Type B pancreatic cell (in vitro differentiated cells): Measurements from ENCODE around the gene C22orf39. TPM values are rescaled to one million over a fixed set of nuclear protein-coding genes. Genes with fewer than 3 reads are reported as not detected.
"Not testable (repeated sequence)": the region's sequence is repeated elsewhere in the genome, so short reads cannot be mapped to it uniquely, and the experiment has no call there.

Experiments
- DNase-seq: peaks from one replicate; pipeline ENCODE4 v3.0.0; 2021; ENCODE audit warnings: mixed read lengths; ENCODE audit not compliant: unreplicated experiment; ENCODE audit errors: extremely low spot score
- H3K27ac Mint-ChIP-seq: 2 replicates; pipeline ENCODE4 v1.8.0; 2021; ENCODE audit warnings: mild to moderate bottlenecking, mixed read lengths
- H3K27me3 Mint-ChIP-seq: 2 replicates; pipeline ENCODE4 v1.8.0; 2021; ENCODE audit warnings: mixed read lengths
- H3K36me3 Mint-ChIP-seq: 2 replicates; pipeline ENCODE4 v1.8.0; 2021; ENCODE audit warnings: mixed read lengths
- H3K4me1 Mint-ChIP-seq: one replicate; pipeline ENCODE4 v1.8.0; 2021; ENCODE audit warnings: mixed read lengths; ENCODE audit not compliant: unreplicated experiment
- H3K4me3 Mint-ChIP-seq: 2 replicates; pipeline ENCODE4 v1.8.0; 2021; ENCODE audit warnings: mild to moderate bottlenecking, mixed read lengths
- H3K9me3 Mint-ChIP-seq: 2 replicates; pipeline ENCODE4 v1.8.0; 2021; ENCODE audit warnings: mixed read lengths
- total RNA-seq: library from RNA; stranded (reverse); gene quantifications from 2 replicates; pipeline ENCODE4 v1.2.1, GENCODE V29; 2021; ENCODE audit warnings: low replicate concordance
- TF ChIP-seq, protein P1 (sequence below): fragments of 200-600 bp; sonication (generic); conservative IDR thresholded peaks from 2 replicates; pipeline ENCODE4 v1.5.0; 2021; ENCODE audit warnings: antibody characterized with exemption, mild to moderate bottlenecking

The C22orf39 gene
- total RNA-seq, 1 donor from 2014 or later = 30.3 TPM

DNA sequence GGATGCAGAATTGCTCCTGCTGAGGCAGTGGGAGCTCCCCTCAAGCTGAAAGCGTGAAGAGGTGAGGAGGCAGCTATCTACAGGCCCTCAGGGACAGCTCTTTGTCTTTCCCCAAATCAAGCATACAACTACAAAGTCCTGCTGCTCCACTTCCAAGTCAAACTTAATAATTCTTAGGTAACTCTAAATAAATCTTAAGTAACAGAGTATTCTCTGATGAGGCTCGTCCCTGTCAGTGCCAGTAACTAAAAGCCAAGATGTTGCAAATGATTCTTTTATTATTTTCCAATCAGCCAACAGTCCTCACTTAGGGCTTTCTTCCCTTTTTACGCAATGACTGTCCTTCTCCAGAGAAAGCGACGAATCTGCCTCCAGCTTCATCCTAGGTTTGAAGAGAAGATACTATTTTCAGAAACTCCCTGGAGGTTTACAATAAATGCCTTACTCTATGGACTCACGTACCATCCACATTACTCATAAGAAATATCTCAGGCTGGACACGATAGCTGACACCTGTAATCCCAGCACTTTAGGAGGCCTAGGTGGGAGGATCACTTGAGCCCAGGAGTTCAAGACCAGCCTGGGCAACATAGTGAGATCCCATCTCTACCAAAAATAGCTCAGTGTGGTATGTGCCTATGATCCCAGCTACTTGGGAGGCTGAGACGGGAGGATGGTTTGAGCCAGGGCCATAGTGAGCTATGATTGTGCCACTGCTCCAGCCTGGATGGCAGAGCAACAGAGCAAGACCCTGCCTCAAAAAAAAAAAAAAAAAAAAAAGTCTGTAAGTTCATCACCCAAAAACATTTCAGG, 3.1 kb upstream of the C22orf39 start:
- H3K27ac Mint-ChIP-seq = no peak overlapping the region
- peaks cover 15% of the 10 kb centered on the region for H3K4me1 Mint-ChIP-seq
- TF ChIP-seq, protein P1, sequence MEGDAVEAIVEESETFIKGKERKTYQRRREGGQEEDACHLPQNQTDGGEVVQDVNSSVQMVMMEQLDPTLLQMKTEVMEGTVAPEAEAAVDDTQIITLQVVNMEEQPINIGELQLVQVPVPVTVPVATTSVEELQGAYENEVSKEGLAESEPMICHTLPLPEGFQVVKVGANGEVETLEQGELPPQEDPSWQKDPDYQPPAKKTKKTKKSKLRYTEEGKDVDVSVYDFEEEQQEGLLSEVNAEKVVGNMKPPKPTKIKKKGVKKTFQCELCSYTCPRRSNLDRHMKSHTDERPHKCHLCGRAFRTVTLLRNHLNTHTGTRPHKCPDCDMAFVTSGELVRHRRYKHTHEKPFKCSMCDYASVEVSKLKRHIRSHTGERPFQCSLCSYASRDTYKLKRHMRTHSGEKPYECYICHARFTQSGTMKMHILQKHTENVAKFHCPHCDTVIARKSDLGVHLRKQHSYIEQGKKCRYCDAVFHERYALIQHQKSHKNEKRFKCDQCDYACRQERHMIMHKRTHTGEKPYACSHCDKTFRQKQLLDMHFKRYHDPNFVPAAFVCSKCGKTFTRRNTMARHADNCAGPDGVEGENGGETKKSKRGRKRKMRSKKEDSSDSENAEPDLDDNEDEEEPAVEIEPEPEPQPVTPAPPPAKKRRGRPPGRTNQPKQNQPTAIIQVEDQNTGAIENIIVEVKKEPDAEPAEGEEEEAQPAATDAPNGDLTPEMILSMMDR = no peak
- DNase-seq = no peak
- peaks cover 21% of the 10 kb centered on the region for H3K36me3 Mint-ChIP-seq
- H3K4me3 Mint-ChIP-seq = no peak overlapping the region
- H3K27me3 Mint-ChIP-seq = no peaks in the 10 kb centered on the region
- no peaks in the 10 kb centered on the region for H3K9me3 Mint-ChIP-seq

DNA sequence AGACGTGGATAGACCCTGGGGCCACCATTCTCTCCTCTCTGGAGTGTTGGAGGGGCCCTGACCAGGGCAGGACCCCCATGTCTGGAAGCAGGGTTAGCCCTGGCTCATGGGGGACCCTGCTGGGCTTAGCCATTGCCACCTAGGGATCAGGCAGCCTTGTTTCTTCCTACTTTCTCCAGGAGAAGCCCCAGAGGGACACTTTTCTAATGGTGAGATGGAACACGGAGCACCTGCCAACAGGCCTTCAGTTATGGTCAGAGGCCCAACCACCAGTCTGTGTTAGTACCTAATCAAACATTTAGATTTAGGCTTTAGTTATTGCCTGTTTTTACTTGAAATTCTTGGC, 1.9 kb upstream of the C22orf39 start:
- no peak overlapping the region for H3K27ac Mint-ChIP-seq
- H3K27me3 Mint-ChIP-seq = no peaks in the 10 kb centered on the region
- H3K36me3 Mint-ChIP-seq = peaks cover 14% of the 10 kb centered on the region
- no peaks in the 10 kb centered on the region for H3K9me3 Mint-ChIP-seq
- TF ChIP-seq, protein P1 = no peak
- DNase-seq = no peak
- H3K4me1 Mint-ChIP-seq = peaks cover 19% of the 10 kb centered on the region
- peak overlapping the region; percentile 25 for H3K4me3 Mint-ChIP-seq

DNA sequence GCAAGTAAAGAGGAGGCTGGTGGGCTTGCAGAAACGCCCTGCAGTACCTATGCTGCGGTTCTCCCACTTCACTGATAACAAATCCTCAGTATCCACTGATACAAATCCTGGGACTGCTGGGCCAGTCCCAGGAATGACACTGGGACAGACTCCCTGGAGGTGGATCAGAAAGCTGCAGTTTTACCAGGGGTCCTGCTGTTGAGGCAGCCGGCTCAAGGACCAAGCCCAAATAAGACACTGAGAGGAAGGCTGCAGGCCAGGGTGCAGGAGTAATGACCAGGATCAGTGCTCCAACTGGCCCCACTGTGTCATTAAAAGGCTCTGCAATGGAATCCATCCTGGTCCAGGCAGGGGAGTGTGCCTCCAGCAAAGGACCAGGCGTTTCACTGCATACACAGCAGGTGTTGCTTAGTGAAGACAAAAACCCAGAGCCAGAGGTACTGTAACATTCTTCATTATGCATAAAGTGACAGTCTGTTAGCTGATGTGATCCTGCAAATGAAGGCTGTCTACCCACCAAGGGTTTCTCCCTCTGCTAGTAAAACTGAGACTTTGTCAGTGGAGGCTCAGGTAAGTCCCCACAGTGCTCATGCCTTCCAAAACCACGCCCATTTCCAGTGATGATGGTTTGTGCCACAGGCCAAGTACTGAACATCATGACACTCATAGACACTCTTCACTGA, 1.4 kb upstream of the C22orf39 start:
- TF ChIP-seq, protein P1 = no peak
- Mint-ChIP-seq H3K27me3 (no peaks in the 10 kb centered on the region), H3K9me3 (no peaks in the 10 kb centered on the region), H3K4me1 (peaks cover 19% of the 10 kb centered on the region), H3K36me3 (peaks cover 9% of the 10 kb centered on the region), H3K27ac (no peak overlapping the region), H3K4me3 (peak overlapping the region; percentile 92)
- DNase-seq = no peak

DNA sequence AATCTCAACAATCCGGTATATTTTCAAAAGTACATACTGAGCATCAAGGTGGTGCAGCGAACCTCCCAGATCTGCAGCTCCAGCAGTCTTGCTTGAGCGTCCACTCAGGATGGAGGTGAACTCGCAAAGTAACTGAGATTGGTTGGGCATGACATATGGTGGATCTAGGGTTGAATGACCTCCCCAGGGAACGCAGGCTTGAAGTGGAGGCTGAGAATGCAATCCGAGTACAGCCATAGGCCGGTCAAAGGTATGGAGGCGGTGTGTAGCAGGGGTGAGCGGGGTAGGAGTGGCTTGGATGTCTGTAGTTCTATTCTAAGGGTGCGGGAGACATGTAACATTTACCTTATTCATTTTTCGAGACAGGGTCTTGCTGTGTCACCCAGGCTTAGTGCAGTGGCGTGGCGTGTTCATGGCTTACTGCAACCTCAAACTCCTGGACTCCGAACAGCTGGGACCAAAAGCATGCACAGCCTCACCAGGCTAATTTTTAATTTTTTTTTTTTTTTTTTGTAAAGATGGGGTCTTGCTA, 631 bp upstream of the C22orf39 start:
- DNase-seq = no peak
- Mint-ChIP-seq H3K27me3 (no peaks in the 10 kb centered on the region), H3K27ac (peak overlapping the region; percentile 93), H3K9me3 (no peaks in the 10 kb centered on the region), H3K4me3 (peak overlapping the region; percentile 92), H3K36me3 (peaks cover 8% of the 10 kb centered on the region), H3K4me1 (peaks cover 19% of the 10 kb centered on the region)
- TF ChIP-seq, protein P1 = no peak

DNA sequence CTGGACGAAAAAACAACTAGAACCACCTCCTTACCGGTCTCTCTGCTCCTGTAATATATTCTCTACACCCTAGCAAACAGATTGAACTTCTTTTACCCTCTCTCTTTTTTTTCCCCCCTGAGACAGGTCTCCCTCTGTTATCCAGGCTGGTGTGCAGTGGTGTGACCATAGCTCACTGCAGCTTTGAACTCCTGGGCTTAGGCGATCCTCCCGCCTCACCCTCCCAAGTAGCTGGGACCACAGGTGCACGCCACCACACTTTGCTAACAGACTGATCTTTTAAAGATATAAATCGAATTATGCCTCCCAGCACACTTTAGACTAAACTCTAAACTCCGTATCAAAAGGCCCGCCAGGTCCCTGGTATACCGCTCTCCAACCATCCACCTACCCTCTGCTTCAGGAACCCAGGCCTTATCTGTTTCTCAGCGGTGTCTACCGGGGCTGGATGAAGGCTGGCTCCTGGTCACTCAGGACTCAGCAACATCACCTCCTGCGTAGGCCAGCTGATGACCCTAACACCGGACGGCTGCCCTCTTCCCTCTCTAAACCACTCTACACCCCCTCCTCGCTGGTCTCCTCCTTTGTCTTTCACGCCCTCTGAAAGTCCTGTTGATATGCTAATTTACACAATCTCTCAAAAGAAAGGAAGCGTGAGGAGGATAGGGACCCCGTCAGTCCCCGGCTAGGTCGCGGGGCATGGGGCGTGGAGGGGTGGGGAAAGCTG, 745 bp downstream of the C22orf39 start:
- Mint-ChIP-seq H3K36me3 (peaks cover 7% of the 10 kb centered on the region), H3K9me3 (no peaks in the 10 kb centered on the region), H3K4me3 (peak overlapping the region; percentile 92), H3K27ac (peak overlapping the region; percentile 82), H3K27me3 (no peaks in the 10 kb centered on the region), H3K4me1 (peaks cover 19% of the 10 kb centered on the region)
- no peak for DNase-seq
- TF ChIP-seq, protein P1 = no peak

DNA sequence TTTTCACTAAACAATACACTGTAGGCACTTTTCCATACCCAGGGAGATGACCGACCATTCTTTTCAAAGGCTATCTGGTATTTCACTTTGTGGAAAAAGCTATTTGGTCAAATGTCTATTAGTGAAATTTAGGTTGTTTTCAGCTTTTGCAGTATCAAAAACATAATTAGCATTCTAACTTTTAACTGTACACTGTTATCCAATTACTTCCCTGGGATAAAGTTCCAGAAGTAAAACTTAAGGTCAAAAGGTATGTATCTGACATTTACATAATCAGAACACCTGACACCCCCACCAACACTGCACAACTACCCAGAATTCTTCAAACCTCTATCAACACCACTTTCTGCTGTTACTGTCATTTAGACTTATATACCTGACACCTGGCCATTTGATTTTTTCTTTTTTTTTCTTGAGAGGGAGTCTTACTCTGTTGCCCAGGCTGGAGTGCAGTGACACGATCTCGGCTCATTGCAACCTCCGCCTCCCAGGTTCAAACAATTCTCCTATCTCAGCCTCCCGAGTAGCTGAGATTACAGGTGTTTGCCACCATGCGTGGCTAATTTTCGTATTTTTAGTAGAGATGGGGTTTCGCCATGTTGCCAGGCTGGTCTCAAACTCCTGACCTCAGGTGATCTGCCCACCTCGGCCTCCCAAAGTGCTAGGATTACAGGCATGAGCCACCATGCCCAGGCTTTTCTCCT, 2.1 kb downstream of the C22orf39 start:
- not testable (repeated sequence) for H3K27ac Mint-ChIP-seq, DNase-seq, H3K27me3 Mint-ChIP-seq, H3K9me3 Mint-ChIP-seq, H3K36me3 Mint-ChIP-seq
- peaks cover 19% of the 10 kb centered on the region for H3K4me1 Mint-ChIP-seq
- H3K4me3 Mint-ChIP-seq = peak overlapping the region; percentile 70
